HG02870 (cell line): ENCODE data around the gene MINDY4.

Experiments used
- ATAC-seq: cut with Tn5 transposase; IDR thresholded peaks from one replicate; pipeline ENCODE4 v1.9.1; 2021; ENCODE audit warnings: mild to moderate bottlenecking, moderate library complexity; ENCODE audit not compliant: unreplicated experiment

The MINDY4 gene

GRCh38 chr7:30851651-30852307 is 80.6 kb downstream of the MINDY4 start:
- no peak for ATAC-seq

- no peak for ATAC-seq
Observed at GRCh38 chr7:30852308-30852684, 81.1 kb downstream of the MINDY4 start.

GRCh38 chr7:30852744-30853288 is 81.6 kb downstream of the MINDY4 start:
- ATAC-seq: no peak

- no peak for ATAC-seq
Observed at GRCh38 chr7:30853576-30853975, 82.4 kb downstream of the MINDY4 start.

- ATAC-seq: no peak
Observed at GRCh38 chr7:30855936-30856335, 84.7 kb downstream of the MINDY4 start.

- ATAC-seq: no peak
Observed at GRCh38 chr7:30858576-30858975, 87.4 kb downstream of the MINDY4 start.

GRCh38 chr7:30859202-30859939 is 88.2 kb downstream of the MINDY4 start:
- no peak for ATAC-seq

- no peak for ATAC-seq
Observed at GRCh38 chr7:30859940-30860496, 88.8 kb downstream of the MINDY4 start.

GRCh38 chr7:30861612-30862011 is 90.4 kb downstream of the MINDY4 start:
- no peak for ATAC-seq

GRCh38 chr7:30862995-30863705 is 91.9 kb downstream of the MINDY4 start:
- no peak for ATAC-seq

- no peak for ATAC-seq
Observed at GRCh38 chr7:30863706-30864035, 92.5 kb downstream of the MINDY4 start.

- no peak for ATAC-seq
Observed at GRCh38 chr7:30864101-30864500, 92.9 kb downstream of the MINDY4 start.

GRCh38 chr7:30865076-30865475 is 93.9 kb downstream of the MINDY4 start:
- no peak for ATAC-seq

GRCh38 chr7:30865821-30866220 is 94.6 kb downstream of the MINDY4 start:
- ATAC-seq: no peak

- no peak for ATAC-seq
Observed at GRCh38 chr7:30866939-30867338, 95.7 kb downstream of the MINDY4 start.

GRCh38 chr7:30867483-30867882 is 96.3 kb downstream of the MINDY4 start:
- no peak for ATAC-seq

GRCh38 chr7:30869794-30870611 is 98.8 kb downstream of the MINDY4 start:
- ATAC-seq: no peak

GRCh38 chr7:30870821-30871518 is 99.8 kb downstream of the MINDY4 start:
- no peak for ATAC-seq

- no peak for ATAC-seq
Observed at GRCh38 chr7:30871655-30872054, 100.4 kb downstream of the MINDY4 start.

GRCh38 chr7:30873207-30873606 is 102.0 kb downstream of the MINDY4 start:
- no peak for ATAC-seq
